T-helper 1 cell (primary cell): ENCODE results near the gene TEX26.
A peak's percentile ranks its signal among the peaks of the same experiment; 100 is the strongest.
"Not testable (repeated sequence)": the region's sequence is repeated elsewhere in the genome, so short reads cannot be mapped to it uniquely, and the experiment has no call there.

Experiments
- DNase-seq, 5 donors: peaks; one replicate each; pipeline ENCODE4 v3.0.0-alpha.2; 2012 to 2020

TEX26 gene

DNA sequence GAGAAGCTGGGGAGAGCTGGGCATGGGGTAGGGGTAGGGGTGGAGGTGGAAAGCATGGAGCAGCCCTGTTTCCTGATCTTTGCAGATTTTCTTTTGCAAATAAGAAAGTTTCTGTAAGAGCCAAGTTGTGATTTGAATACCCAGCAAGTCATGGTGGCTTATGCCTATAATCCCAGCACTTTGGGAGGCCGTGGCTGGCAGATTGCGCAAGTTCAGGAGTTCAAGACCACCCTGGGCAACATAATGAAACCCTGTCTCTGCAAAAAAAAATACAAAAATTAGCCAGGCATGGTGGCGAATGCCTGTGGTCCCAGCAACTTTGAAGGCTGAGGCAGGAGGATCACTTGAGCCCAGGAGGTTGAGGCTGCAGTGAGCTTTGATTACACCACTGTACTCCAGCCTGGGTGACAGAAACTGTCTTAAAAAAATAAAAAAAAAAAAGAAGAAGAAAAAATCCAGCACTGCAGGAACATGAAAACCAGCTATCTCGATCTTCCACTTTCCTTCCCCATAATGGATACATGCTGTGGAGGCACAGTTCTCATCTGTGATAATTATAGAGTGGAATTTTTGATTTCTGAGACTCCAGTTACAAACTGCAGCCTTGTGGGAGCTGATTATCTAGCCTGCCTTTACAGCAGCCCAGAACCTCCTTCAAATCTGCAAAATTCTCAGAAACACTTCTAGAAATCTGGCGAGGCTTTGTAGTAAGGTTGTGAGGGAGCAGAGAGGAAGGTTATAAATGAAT is 12.1 kb upstream of the TEX26 start:
- no peak for DNase-seq

DNA sequence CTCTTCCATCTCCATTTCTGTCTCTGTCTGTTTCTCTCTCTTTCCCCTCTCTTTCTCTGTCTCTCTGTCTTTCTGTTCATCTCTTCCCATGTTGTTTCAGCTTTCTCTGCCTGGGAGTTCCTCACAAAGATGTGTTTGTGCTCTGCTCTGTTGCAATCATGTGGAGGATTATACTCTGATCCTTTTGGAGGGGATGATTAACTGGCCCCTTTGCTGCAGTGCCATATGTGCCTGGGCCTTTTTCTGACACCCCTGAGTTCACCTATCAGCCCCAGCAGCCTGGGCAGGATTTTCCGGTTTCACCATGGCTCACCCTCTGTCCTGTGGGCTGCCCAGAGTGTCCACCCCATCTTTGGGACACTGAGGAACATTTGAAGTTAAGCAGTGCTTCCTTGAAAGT is 9.0 kb upstream of the TEX26 start:
- DNase-seq: no peak

DNA sequence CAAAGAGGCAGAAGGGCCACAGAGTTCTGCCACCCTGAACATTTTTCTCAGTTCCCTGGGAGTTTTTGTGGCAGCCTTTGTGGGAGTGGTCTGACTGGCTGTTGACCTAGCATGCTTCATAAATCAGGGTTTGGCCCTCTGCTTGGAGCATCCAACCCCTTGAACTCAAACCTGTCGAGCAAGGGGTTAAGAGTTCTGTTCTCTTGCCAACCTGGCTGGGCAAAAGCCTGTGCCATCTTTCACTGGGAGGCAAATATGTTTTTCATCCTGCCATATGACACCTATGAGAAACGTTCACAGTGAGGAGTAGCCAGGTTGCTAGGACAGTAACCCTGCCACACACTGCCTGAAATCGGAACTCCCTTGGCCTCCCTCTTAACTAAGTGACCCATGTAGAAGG is 7.7 kb upstream of the TEX26 start:
- no peak for DNase-seq

DNA sequence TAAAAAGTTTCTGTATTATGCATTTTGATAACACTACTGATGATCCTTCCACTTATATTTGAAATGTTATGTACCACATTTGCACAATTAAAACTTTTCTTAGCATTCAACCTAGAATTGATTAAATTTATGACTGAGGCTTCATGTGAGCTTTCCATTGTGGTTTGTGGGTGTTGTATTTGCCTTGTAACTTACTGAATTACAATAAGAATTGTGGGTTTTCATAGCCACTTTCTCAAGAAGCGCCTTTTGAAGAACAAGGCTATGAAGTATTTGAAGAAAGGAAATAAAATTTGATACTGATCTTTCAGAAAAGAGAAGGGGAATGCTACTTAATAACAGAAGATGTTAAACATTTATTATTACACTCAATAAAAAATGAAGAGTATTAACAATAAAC is 7.0 kb upstream of the TEX26 start:
- DNase-seq: no peak

DNA sequence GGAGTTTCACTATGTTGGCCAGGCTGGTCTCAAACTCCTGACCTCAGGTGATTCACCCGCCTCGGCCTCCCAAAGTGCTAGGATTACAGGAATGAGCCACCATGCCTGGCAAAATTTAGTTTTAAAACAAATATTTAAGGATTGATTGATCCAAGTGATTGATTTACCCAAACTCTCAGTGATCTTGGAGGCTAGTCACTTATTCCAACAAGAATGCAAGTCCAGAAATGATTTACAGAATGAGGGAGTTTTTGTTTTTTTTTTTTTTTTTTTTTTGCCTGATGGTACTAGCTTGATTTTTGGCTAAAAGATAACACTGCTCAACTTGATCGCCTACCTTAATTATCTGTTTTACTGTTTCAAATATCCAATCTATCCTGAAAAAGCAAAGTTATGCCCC is 5.7 kb upstream of the TEX26 start:
- no peak for DNase-seq

DNA sequence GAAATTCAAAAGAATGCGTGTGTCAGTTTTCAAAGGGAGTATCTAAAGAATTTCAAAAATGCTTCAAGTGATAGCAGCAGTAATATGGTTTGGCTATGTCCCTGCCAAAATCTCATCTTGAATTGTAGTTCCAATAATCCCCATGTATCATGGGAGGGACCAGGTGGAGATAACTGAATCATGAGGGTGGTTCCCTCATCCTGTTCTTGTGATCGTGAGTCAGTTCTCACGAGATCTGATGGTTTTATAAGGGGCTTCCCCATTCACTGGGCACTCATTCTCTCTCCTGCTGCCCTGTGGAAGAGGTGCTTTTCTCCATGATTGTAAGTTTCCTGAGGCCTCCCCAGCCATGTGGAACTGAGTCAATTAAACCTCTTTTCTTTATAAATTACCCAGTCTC is 5.3 kb upstream of the TEX26 start:
- not testable (repeated sequence) for DNase-seq

DNA sequence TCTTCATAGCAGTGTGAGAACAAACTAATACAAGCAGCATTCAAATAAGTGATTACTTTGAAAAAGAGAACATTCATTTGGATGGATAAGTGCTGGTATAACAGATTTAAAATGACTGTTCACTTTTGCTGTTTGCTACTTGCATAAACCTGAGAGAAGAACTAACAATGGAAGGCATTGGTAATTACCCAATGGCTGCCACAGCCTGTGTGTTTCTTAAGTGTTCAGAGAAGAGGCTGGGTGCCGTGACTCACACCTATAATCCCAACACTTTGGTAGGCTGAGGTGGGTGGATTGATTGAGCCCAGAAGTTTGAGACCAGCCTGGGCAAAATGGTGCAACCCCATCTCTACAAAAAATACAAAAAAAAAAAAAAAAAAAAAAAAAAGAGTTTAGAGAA is 4.9 kb upstream of the TEX26 start:
- DNase-seq: no peak

DNA sequence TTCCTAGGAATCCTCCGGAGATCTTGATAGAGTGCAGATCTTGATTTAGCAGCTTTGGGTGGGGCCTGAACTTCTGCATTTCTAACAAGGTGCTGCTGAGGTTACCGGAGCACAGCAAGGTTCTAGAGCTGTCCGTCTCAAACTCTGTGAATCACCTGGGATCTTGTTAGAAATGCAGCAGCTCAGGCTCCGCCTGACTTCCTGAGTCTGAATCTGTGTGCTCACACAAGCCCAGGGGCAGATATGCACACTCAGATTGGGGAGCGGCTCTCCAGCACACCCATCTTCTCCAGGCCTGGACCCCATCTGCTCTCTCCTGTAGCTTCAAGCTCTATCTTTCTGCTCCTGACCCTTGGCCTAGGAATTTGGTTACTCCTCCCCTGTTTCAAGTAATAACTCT is 3.5 kb upstream of the TEX26 start:
- no peak for DNase-seq

DNA sequence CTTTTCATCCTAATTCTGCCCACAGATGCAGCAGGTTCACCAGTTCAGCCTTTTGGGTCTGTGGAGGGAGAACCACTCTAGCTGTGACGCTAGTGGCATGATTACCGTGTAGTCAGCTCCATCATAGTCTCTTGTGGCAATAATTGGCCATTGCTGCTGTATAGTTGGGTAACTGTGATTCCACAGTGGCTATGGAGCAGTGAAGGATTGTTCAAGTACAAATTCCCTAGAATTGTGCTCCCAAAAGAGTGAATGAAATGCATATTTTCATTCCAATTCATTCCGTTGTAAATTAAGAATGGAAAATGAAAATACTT is 856 bp downstream of the TEX26 start:
- DNase-seq: no peak

DNA sequence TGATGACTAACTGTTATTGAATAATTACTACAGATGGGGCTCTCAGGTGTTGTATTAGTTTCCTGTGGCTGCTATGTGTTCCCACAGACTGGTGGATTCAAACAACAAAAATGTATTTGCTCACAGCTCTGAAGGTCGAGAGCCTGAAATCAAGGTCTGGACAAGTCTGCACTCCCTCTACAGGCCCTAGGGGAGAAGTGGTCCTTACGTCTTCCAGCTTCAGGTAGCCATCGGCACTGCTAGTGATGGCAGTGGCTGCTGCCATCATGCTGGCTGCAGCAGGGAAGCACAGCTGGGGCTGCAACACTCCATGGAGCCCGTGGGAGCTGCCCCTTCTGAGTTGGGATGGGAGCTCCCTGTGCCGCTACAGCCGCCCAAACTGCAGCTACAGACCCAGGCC is 1.9 kb downstream of the TEX26 start:
- DNase-seq: no peak

DNA sequence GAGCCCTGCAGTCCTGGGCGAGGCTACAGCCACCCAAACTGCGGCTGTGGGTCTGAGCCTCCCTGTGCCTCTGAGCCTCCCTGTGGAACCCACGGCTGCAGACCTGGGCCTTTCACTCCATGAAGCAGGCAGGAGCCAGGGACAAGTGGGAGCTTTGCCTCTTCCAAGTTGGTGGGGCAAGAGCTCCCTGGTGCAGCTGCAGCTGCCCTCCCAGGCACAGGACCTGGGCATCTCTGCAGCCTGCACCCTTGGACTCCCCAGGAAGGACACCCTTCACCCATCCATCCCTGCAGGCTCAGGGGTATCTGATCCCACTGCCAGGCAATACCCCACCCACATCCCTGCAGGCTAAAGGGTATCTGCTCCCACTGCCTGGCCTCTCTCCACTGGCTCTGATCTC is 2.3 kb downstream of the TEX26 start:
- no peak for DNase-seq

DNA sequence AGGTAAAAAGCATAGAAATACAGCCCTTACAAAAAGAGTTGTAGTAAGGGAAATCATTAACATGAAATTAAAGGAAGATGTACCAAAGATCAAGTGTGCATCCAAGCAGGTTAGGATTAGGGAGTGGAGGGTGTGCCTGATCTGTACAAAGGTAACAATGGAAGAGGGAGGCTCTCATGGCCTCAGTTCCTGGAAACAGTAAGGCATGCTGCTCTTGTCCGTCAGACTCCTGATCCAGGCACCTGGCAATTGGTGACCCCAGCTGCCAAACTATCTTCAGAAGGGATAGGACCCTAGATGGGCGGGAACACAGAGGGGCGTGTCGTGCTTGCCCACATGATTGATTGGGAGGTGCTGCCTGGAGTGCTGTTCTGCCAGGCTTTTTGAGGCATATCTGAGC is 4.5 kb downstream of the TEX26 start:
- DNase-seq: no peak

DNA sequence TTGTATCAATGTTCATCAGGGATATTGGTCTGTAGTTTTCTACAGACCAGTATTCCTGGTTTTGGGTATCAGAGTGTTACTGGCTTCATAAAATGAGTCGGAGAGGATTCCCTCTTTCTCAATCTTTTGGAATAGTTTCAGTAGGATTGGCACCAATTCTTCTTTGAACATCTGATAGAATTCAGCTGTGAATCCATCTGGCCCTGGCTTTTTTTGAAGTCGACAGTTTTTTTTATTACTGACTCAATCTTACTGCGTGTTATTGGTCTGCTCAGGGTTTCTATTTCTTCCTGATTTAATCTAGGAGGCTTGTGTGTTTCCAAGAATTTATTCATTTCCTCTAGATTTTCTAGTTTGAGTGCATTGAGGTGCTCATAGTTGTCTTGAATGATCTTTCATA is 11.4 kb downstream of the TEX26 start:
- DNase-seq: no peak

DNA sequence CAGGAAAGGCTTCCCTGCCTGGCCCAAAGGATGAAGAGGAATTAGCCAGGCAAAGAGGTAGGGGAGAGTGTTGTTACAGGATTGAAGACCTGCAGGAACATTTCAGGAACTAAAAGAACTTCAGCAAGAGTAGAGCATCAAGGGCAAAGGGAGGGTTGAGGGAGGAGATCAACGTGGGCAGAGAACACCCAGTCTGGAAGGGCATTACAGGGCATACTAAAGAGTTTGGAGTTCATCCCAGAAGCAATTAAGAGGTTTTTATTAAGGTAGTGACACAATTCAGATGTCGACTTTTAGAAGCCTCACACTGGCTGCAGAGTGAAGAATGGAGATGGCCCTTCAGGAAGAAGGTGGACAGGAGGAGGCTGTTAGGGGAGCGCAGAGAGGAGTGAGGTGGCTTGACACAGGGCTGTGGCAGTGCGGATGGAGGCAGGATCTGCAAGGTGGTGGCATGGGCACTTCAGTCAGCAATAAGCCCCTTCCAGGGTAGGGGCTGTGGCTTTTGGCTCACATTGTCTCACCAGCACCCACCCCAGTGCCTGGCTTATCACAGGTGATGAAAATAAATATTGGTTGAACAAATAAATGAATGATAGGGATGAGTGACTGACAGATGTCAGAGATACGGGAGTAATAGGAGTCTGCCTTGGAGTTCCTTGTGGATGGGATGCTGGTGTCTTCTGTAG is 24.9 kb downstream of the TEX26 start:
- no peak for DNase-seq

DNA sequence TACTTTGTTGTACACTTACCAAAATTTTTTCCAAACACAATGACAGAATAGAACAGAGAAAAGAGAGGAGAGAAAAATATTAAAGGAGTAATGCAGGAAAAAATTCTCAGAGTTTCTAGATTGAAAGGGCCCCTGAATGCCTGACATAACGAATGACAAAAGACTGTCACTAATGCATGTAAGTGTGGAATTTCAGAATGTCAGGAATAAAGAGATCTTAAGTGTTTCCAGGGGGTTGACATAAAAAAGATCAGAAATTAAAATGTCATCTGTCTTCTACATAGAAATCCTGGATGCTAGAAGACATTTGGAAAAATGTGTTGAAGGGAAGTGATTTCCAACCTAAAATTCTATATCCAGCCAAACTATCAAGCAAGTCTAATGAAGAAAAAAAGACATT is 27.2 kb downstream of the TEX26 start:
- no peak for DNase-seq

DNA sequence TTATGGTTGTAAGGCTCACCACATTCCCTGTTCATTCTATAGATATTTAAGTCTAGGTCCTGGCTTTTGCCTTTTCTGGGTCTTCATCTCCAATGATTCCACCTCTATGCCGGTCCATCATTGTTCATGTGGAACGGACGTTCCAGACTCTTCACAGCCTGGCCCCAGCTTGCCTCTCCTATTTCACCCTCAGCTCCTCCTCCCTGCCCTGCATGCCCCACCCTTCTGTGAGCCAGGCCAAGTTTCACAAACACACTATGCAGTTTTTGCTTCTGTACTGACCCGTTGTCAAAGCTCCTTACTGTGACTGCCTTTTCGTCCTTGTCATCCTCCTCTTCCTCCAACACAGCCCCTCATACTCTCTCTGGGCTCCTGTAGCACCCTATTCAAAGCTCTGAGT is 31.3 kb downstream of the TEX26 start:
- DNase-seq: no peak

DNA sequence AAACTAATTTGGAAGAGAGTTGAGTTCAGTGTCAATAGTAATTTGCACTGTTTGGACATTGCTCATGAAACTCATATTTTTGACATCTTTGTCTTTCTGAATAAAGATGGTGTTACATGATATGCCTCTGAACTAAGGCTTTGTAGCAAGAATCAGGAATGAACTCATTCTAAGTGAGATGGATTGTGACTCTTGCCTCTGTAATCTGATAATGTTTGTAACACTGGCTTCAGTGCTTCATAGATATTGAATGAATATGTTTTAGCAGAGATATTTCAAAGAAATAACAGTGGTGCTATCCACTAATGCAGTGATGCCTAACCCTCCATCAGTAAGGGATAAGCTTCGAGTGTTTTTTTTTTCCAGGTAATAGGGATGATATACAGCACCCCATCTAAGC is 32.9 kb downstream of the TEX26 start:
- DNase-seq: no peak

DNA sequence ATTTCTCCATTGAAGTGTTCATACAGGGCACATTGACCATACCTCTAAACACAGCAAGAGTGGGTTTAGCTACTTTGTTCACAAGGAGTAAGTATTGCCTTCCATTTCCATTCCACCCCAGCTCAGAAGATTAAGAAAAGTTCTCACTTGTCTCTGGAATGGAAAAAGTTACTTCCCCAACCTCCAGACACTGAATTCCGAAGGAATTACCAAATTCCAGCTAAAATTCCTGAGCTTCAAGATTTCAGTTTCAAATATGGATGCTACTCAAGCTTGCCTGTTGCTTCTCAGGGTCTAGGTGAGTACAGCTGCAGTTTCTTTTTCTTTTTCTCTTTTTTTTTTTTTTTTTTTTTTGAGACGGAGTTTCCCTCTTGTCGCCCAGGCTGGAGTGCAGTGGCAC is 33.6 kb downstream of the TEX26 start:
- no peak for DNase-seq

DNA sequence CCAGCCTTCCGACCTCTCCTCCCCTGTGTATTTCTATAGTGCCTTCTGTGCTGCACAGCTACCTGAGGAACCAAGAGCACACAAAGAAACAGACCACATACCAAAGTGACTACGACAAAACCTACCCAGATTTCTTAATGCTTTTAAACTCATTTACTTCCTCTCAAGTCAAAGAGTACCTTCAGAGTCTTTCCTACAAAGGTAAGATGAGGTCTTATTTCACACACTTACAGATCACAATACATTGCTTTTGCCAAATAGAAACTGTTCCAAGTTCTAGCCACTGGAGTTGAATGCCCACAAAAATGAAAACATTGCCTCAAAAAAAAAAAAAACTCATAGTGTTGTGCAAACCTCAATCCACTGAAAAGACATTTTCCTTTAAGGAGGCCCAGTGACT is 36.4 kb downstream of the TEX26 start:
- DNase-seq: no peak

DNA sequence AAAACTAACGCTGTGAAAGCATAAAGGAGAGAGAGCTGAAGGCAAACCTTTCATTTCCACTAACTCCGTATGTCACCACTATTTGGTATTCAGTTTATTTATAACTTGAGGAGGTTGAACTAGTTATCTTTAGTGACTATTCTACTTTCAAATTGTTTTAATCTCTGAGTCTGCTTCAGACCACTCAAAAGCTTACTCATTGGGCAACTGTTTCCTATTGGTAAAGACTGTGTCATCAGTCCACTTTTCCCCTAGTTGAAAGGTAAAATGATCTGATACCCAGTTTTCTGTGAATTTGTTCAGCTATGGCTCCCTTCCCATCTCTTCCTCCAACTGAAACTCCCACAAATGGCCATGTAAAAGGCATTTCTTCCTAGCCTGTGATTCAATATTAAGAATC is 39.1 kb downstream of the TEX26 start:
- no peak for DNase-seq

DNA sequence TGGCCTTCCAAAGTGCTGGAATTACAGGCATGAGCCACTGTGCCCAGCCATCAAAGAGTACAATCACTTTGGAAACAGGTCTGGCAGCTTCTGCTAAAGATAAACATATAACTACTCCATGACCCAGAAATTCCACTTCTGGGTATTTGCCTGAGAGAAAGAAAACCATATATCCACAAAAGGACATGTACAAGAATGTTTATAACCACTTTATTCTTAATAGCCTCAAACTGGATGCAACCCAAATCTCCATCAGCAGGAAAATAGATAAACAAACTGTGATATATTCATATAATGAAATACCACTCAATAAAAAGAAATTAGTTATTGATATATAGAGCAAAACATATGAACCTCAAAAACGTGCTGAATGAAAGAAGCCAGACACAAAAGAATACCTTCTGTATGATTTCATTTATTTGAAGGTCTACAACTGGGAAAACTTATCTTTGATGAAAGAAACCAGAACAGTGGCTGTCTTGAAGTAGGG is 40.5 kb downstream of the TEX26 start:
- no peak for DNase-seq

DNA sequence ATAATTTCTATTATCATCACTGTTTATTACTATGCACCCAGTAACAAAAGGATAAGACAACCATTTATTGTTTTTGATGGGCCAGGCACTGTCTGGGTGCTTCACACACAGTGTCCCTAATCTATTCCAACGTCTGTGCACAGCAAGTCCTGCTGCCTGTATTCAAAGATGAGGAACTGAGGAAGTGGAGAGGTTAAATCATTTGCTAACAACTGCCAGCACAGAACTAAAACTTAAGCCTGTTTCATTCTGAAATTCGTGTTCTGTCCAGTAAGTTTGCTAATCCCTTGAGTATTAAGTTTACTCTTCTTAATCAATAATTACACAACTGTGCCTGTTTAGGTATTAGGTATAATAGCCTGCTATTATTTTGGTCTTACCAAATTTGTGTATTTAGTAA is 41.9 kb downstream of the TEX26 start:
- DNase-seq: no peak

DNA sequence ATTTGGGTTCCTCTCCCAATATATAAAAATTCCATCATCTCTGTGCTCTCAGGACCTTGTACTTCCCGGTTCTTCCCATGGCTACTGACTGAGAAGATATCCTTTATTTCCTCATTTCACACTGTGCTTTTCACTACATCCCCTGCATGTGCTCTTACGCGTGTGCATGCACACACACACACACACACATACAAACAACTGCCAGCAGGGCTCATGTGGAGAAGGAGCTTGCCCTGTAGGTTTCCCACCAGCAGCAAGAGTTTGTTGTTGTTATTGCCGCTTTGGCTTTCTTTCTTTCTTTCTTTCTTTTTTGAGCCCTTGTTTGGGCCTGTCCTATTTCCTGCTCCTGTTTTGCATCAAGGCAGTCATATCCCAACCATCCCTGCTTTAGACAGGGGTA is 43.6 kb downstream of the TEX26 start:
- no peak for DNase-seq

DNA sequence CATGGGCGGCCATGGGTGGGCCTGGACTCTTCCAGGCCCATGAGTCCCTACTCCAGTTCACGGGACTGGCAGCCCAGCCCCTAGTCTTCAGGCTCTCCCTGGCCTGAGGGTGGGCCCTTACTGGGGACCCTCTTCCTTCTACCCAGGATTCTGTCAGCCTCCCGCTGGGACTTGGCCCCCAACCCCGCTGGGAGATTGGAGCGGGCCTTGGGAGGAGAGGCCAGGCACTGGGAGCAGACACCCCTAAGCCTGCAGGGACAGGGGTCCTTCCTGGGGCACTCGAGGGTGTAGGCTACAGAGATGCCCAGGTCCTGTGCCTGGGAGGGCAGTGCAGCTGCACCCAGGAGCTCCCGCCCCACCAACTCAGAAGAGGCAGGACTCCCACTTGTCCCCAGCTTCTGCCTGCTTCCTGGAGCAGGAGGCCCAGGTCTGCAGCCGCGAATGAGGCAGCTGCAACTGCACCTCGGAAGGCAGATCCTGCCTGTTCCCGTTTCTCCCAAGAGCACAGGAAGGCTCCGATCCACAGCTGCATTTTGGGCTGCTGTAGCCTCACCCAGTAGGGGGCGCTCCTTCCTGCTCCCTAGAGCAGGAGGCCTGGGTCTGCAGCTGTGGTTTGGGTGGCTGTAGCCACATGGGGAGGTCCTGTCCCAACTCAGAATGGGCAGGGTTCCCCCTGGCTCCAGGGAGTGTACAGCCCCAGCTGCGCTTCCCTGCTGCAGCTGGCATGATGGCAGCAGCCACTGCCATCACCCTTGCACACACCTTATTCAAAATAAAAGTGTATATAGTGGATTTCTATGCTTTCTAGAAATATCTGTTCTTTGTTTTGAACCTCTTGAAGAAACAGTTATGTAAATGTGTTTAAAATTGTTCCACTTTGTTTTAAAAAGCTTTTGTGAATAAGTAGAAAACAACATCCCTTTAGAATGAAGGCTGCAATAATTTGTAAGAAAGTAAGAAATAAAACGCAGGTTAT is 46.8 kb downstream of the TEX26 start:
- peak in 3 of 5 donors; percentile 6 to 29 (median 8) for DNase-seq
